GM13977 (cell line): ENCODE data around the gene ORAI3.

Source experiments
- DNase-seq: peaks from one replicate; pipeline ENCODE4 v3.0.0; 2012; ENCODE audit warnings: low spot score
- CTCF ChIP-seq: IDR thresholded peaks from 2 replicates; pipeline ENCODE4 v1.5.1; 2012; ENCODE audit warnings: mild to moderate bottlenecking, control low read depth; ENCODE audit not compliant: insufficient read depth; ENCODE audit errors: extremely low read depth, missing control alignments
- in situ Hi-C: fragments of 300-500 bp; cut with MboI; formaldehyde crosslinking; loops from one replicate; pipeline ENCODE4 v1.12.0; 2022; ENCODE audit warnings: low sequenced_read_pairs, low pct_unique_long_range_greater_than_20kb, mixed read lengths, inconsistent platforms; ENCODE audit not compliant: unreplicated experiment

ORAI3 gene

GRCh38 chr16:30986129-30986991, 37.5 kb downstream of the ORAI3 start:
- no peak for TF ChIP-seq CTCF
- in situ Hi-C loops = no loop called here
- no peak for DNase-seq

- in situ Hi-C loops = no loop called here
- DNase-seq = no peak
- TF ChIP-seq CTCF = no peak
Measured at GRCh38 chr16:30987581-30988190, 38.8 kb downstream of the ORAI3 start.

- no peak for DNase-seq
- no peak for TF ChIP-seq CTCF
- in situ Hi-C loops = no loop called here
Measured at GRCh38 chr16:30989469-30990047, 40.7 kb downstream of the ORAI3 start.

- in situ Hi-C loops = no loop called here
- DNase-seq = no peak
- no peak for TF ChIP-seq CTCF
Measured at GRCh38 chr16:30990105-30990504, 41.2 kb downstream of the ORAI3 start.

GRCh38 chr16:30991052-30991451, 42.2 kb downstream of the ORAI3 start:
- no peak for TF ChIP-seq CTCF
- DNase-seq = no peak
- in situ Hi-C loops = no loop called here

- DNase-seq = no peak
- no peak for TF ChIP-seq CTCF
- in situ Hi-C loops = no loop called here
Measured at GRCh38 chr16:30992276-30992780, 43.5 kb downstream of the ORAI3 start.
